DOHH2 (cell line): ENCODE results near the gene NSG2.
"Not testable (repeated sequence)": the region's sequence is repeated elsewhere in the genome, so short reads cannot be mapped to it uniquely, and the experiment has no call there.

Source experiments
- CTCF ChIP-seq: fragments of 200-600 bp; sonication (generic); IDR thresholded peaks from one replicate; pipeline ENCODE4 v1.5.1; 2014; ENCODE audit warnings: antibody characterized with exemption, mild to moderate bottlenecking, low read depth, low read length; ENCODE audit not compliant: poor library complexity, severe bottlenecking
- EZH2phosphoT487 ChIP-seq: fragments of 200-600 bp; sonication (generic); IDR thresholded peaks from 2 replicates; pipeline ENCODE4 v1.6.1; 2017; ENCODE audit warnings: borderline replicate concordance, mild to moderate bottlenecking, antibody characterized with exemption, low read length, moderate library complexity, mixed read lengths

- not testable (repeated sequence) for TF ChIP-seq CTCF, EZH2phosphoT487
Measured at GRCh38 chr5:174102574-174102973, 57.1 kb downstream of the NSG2 start.
